ENCODE data around the gene RPL7A. TPM values are rescaled to one million over a fixed set of nuclear protein-coding genes. Genes with fewer than 3 reads are reported as not detected.

Gene RPL7A
- total RNA-seq, 3 donors from 2014 or later (not counting 1 experiment from before 2014, with no cell fraction given): 1,409 to 1,616 (median 1,600) TPM

GRCh38 chr9:133394687-133395271, 46.8 kb downstream of the RPL7A start:
- H3K4me1 Mint-ChIP-seq: no peaks in the 10 kb centered on the region

GRCh38 chr9:133396952-133397351, 48.9 kb downstream of the RPL7A start:
- H3K27me3 Mint-ChIP-seq (ENCODE audit: low read depth in 2 of 2): peaks cover 0 to 4% of the 10 kb centered on the region in 2 donors

More at GRCh38 chr9:133394687-133395271, 46.8 kb downstream of the RPL7A start:
- no peaks in the 10 kb centered on the region for H3K36me3 Mint-ChIP-seq
- intact Hi-C loops (cut with micrococcal nuclease): no loop called here
- no peaks in the 10 kb centered on the region for H3K4me1 ChIP-seq (ENCODE audit: control insufficient read depth, insufficient read depth, low read length)
- H3K9me3 Mint-ChIP-seq: no peaks in the 10 kb centered on the region
- no peak for TF ChIP-seq CTCF (IDR thresholded peaks at IDR 0.05)
- H3K27me3 ChIP-seq (ENCODE audit: control insufficient read depth, insufficient read depth, low read length): no peaks in the 10 kb centered on the region
- no peak overlapping the region for H3K4me3 ChIP-seq (ENCODE audit: low read length)
- 34% methylated on average over 8 of the region's 8 CpGs for WGBS (ENCODE audit: insufficient coverage)
- H3K36me3 ChIP-seq (ENCODE audit: control insufficient read depth, insufficient read depth, low read length): no peaks in the 10 kb centered on the region
- no peak overlapping the region for H3K27ac ChIP-seq (ENCODE audit: low read length)
- H3K9me3 ChIP-seq (ENCODE audit: control insufficient read depth, insufficient read depth, low read length): no peaks in the 10 kb centered on the region
- no peak overlapping the region for H3K4me3 Mint-ChIP-seq
- ATAC-seq: no peak
- no peak for DNase-seq
- peaks cover 0 to 8% of the 10 kb centered on the region in 2 donors for H3K27me3 Mint-ChIP-seq (ENCODE audit: low read depth in 2 of 2)
- no peak overlapping the region for H3K27ac Mint-ChIP-seq

GRCh38 chr9:133397370-133397769, 49.4 kb downstream of the RPL7A start:
- DNase-seq (no peak), ATAC-seq (no peak)
- H3K4me3 ChIP-seq (ENCODE audit: low read length): no peak overlapping the region
- no peaks in the 10 kb centered on the region for H3K9me3 ChIP-seq (ENCODE audit: control insufficient read depth, insufficient read depth, low read length)
- H3K4me3 Mint-ChIP-seq: no peak overlapping the region
- no peaks in the 10 kb centered on the region for H3K4me1 Mint-ChIP-seq
- WGBS (ENCODE audit: insufficient coverage): 85% methylated on average over 6 of the region's 6 CpGs
- no peak for TF ChIP-seq CTCF (IDR thresholded peaks at IDR 0.05)
- intact Hi-C loops (cut with micrococcal nuclease): no loop called here
- no peak overlapping the region for H3K27ac ChIP-seq (ENCODE audit: low read length)
- H3K27me3 Mint-ChIP-seq (ENCODE audit: low read depth in 2 of 2): peaks cover 0 to 1% of the 10 kb centered on the region in 2 donors
- H3K4me1 ChIP-seq (ENCODE audit: control insufficient read depth, insufficient read depth, low read length): no peaks in the 10 kb centered on the region
- H3K27me3 ChIP-seq (ENCODE audit: control insufficient read depth, insufficient read depth, low read length): no peaks in the 10 kb centered on the region
- no peak overlapping the region for H3K27ac Mint-ChIP-seq
- H3K36me3 ChIP-seq (ENCODE audit: control insufficient read depth, insufficient read depth, low read length): peaks cover under 1% of the 10 kb centered on the region
- no peaks in the 10 kb centered on the region for H3K9me3 Mint-ChIP-seq
- H3K36me3 Mint-ChIP-seq: no peaks in the 10 kb centered on the region

More at GRCh38 chr9:133396952-133397351, 48.9 kb downstream of the RPL7A start:
- no peak for DNase-seq
- Histone ChIP-seq H3K27me3 (ENCODE audit: control insufficient read depth, insufficient read depth, low read length) (no peaks in the 10 kb centered on the region), H3K4me1 (ENCODE audit: control insufficient read depth, insufficient read depth, low read length) (no peaks in the 10 kb centered on the region), H3K4me3 (ENCODE audit: low read length) (no peak overlapping the region), H3K36me3 (ENCODE audit: control insufficient read depth, insufficient read depth, low read length) (no peaks in the 10 kb centered on the region), H3K27ac (ENCODE audit: low read length) (no peak overlapping the region), H3K9me3 (ENCODE audit: control insufficient read depth, insufficient read depth, low read length) (no peaks in the 10 kb centered on the region)
- Mint-ChIP-seq H3K27ac (no peak overlapping the region), H3K4me1 (no peaks in the 10 kb centered on the region), H3K9me3 (no peaks in the 10 kb centered on the region), H3K36me3 (no peaks in the 10 kb centered on the region), H3K4me3 (no peak overlapping the region)
- TF ChIP-seq CTCF (IDR thresholded peaks at IDR 0.05): no peak
- ATAC-seq: no peak
- intact Hi-C loops (cut with micrococcal nuclease): no loop called here
- WGBS (ENCODE audit: insufficient coverage): 58% methylated on average over 14 of the region's 14 CpGs

GRCh38 chr9:133397895-133398294, 49.9 kb downstream of the RPL7A start:
- Mint-ChIP-seq H3K4me1 (no peaks in the 10 kb centered on the region), H3K27ac (no peak overlapping the region), H3K9me3 (no peaks in the 10 kb centered on the region), H3K4me3 (no peak overlapping the region), H3K36me3 (no peaks in the 10 kb centered on the region), H3K27me3 (ENCODE audit: low read depth in 2 of 2) (no peaks in the 10 kb centered on the region)
- no peak for TF ChIP-seq CTCF (IDR thresholded peaks at IDR 0.05)
- DNase-seq (no peak), ATAC-seq (no peak)
- WGBS (ENCODE audit: insufficient coverage): 84% methylated on average over 9 of the region's 9 CpGs
- no peaks in the 10 kb centered on the region for H3K9me3 ChIP-seq (ENCODE audit: control insufficient read depth, insufficient read depth, low read length)
- peaks cover 3% of the 10 kb centered on the region for H3K36me3 ChIP-seq (ENCODE audit: control insufficient read depth, insufficient read depth, low read length)
- H3K4me1 ChIP-seq (ENCODE audit: control insufficient read depth, insufficient read depth, low read length): no peaks in the 10 kb centered on the region
- intact Hi-C loops (cut with micrococcal nuclease): no loop called here
- no peak overlapping the region for H3K4me3 ChIP-seq (ENCODE audit: low read length)
- H3K27me3 ChIP-seq (ENCODE audit: control insufficient read depth, insufficient read depth, low read length): no peaks in the 10 kb centered on the region
- no peak overlapping the region for H3K27ac ChIP-seq (ENCODE audit: low read length)
